BE2C (cell line): ENCODE measurements around the gene ZNHIT3. TPM values are rescaled to one million over a fixed set of nuclear protein-coding genes. Genes with fewer than 3 reads are reported as not detected.
"Not testable (repeated sequence)": the region's sequence is repeated elsewhere in the genome, so short reads cannot be mapped to it uniquely, and the experiment has no call there.

Experiments
- DNase-seq: peaks from one replicate; pipeline ENCODE4 v3.0.0-alpha.2; 2020
- H3K27me3 ChIP-seq: fragments of 250-450 bp; sonication (Bioruptor Pico); 2 replicates; pipeline ENCODE4 v1.5.1; 2020; ENCODE audit warnings: mild to moderate bottlenecking
- H3K36me3 ChIP-seq: fragments of 250-450 bp; sonication (Bioruptor Pico); 2 replicates; pipeline ENCODE4 v1.5.1; 2020; ENCODE audit warnings: mild to moderate bottlenecking
- H3K4me1 ChIP-seq: fragments of 250-450 bp; sonication (Bioruptor Pico); 2 replicates; pipeline ENCODE4 v1.5.1; 2020
- H3K4me3 ChIP-seq: 2 replicates; pipeline ENCODE4 v1.5.1; 2011; ENCODE audit warnings: low read depth, low read length
- H3K9me3 ChIP-seq: fragments of 250-450 bp; sonication (Bioruptor Pico); 2 replicates; pipeline ENCODE4 v1.5.1; 2020
- polyA plus RNA-seq: library from polyadenylated mRNA; unstranded; fragments of >200 nt; gene quantifications from one replicate; pipeline ENCODE4 v1.2.1, GENCODE V29; 2012; ENCODE audit warnings: low read depth, missing spikeins; ENCODE audit not compliant: insufficient read length, insufficient read depth
- TF ChIP-seq, protein P1 (sequence below): IDR thresholded peaks from 2 replicates; pipeline ENCODE4 v1.5.1; 2012; ENCODE audit warnings: mild to moderate bottlenecking, low read depth, low read length

Gene ZNHIT3
- 159 TPM for polyA plus RNA-seq

DNA sequence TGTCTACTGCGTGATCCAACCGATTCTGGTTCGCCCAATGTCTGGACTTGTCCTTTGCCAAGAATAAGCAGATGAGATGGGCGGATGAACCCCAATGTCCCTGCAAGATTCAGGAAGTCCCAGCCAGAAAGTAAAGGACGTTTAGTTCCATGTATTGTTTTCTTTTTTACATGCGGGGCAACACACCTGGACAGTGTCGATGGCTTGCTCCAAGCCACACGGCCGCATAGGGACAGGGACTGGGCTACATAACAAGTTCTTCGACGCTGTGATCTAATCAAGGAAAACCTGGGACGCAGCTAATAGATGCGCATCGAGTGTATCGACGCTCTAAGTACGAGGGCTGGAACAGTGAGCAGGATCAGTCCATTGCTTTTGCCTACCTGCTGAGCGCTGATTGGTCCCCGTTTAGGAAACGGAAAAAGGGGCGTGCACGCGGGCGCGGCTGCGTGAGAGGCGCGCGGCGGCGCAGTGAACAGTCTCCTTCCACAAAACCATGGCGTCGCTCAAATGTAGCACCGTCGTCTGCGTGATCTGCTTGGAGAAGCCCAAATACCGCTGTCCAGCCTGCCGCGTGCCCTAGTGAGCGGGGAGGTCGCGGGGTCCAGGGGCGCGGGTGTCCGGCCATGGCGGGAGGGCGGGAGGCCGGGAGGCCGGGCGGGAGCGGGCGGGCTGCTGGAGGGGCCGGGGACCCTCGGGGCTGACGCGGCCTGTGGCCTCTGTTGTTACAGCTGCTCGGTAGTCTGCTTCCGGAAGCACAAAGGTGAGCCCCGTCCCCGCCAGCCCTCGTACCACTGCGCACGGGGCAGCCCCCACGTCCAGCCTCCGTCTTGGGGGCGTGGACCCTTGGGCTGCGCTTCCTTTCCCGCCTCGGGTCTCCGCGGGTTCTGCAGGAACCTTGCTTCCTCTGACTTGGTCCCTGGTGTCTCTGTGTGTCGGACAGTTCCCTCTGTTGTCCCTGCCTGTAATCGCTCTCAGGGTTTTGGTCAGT, at the start of gene ZNHIT3:
Gene ZNHIT3, plus strand, starts transcription at position 478 of the 991 bp plus-strand sequence. Its CDS starts 19 bp downstream, at position 497.
- TF ChIP-seq, protein P1, sequence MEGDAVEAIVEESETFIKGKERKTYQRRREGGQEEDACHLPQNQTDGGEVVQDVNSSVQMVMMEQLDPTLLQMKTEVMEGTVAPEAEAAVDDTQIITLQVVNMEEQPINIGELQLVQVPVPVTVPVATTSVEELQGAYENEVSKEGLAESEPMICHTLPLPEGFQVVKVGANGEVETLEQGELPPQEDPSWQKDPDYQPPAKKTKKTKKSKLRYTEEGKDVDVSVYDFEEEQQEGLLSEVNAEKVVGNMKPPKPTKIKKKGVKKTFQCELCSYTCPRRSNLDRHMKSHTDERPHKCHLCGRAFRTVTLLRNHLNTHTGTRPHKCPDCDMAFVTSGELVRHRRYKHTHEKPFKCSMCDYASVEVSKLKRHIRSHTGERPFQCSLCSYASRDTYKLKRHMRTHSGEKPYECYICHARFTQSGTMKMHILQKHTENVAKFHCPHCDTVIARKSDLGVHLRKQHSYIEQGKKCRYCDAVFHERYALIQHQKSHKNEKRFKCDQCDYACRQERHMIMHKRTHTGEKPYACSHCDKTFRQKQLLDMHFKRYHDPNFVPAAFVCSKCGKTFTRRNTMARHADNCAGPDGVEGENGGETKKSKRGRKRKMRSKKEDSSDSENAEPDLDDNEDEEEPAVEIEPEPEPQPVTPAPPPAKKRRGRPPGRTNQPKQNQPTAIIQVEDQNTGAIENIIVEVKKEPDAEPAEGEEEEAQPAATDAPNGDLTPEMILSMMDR, result no peak
- peak; percentile 92 for DNase-seq
- H3K36me3 ChIP-seq, result no peaks in the 10 kb centered on the region
- H3K4me3 ChIP-seq, result peak within 1 kb of the TSS; percentile 95
- H3K27me3 ChIP-seq, result peaks cover 11% of the 10 kb centered on the region
- peaks cover 3% of the 10 kb centered on the region for H3K9me3 ChIP-seq
- no peaks in the 10 kb centered on the region for H3K4me1 ChIP-seq

GRCh38 chr17:36441792-36442191, 44.7 kb upstream of the ZNHIT3 start:
- H3K4me1 ChIP-seq, H3K36me3 ChIP-seq, H3K9me3 ChIP-seq, H3K4me3 ChIP-seq, H3K27me3 ChIP-seq, DNase-seq: not testable (repeated sequence)

- TF ChIP-seq, protein P1, result no peak
- DNase-seq, result no peak
- Histone ChIP-seq H3K27me3 (no peaks in the 10 kb centered on the region; the same call in 1 of the 2 replicates), H3K4me3 (no peak overlapping the region), H3K36me3 (no peaks in the 10 kb centered on the region), H3K4me1 (no peaks in the 10 kb centered on the region), H3K9me3 (no peaks in the 10 kb centered on the region)
Observed at GRCh38 chr17:36443777-36444176, 42.7 kb upstream of the ZNHIT3 start.

DNA sequence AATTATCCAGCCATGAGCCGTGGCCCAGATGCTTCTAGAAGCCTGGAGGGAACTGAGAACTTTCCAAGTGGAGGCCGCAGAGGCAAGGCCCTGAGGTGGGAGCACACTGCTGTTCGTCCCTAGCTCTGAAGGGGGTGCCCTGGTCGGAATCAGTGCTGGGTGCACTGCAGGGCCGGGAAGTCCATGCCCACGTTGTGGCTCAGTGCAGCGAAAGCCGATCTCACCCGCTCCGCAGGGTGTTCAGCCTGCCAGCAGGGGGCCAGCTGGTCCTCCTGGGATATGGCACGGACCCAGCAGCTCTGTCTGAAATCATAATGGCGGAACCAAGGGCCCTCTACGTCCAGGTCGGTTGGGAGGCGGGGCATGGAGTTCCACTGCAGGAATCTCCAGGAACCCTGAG, 36.5 kb upstream of the ZNHIT3 start:
- not testable (repeated sequence) for H3K36me3 ChIP-seq
- peak; percentile 26 for DNase-seq

GRCh38 chr17:36452888-36453287, 33.6 kb upstream of the ZNHIT3 start:
- H3K4me3 ChIP-seq, H3K4me1 ChIP-seq, H3K9me3 ChIP-seq, H3K27me3 ChIP-seq, H3K36me3 ChIP-seq, DNase-seq: not testable (repeated sequence)

More for the DNA sequence above, 36.5 kb upstream of the ZNHIT3 start:
- H3K4me1 ChIP-seq, H3K4me3 ChIP-seq, H3K9me3 ChIP-seq, H3K27me3 ChIP-seq: not testable (repeated sequence)

DNA sequence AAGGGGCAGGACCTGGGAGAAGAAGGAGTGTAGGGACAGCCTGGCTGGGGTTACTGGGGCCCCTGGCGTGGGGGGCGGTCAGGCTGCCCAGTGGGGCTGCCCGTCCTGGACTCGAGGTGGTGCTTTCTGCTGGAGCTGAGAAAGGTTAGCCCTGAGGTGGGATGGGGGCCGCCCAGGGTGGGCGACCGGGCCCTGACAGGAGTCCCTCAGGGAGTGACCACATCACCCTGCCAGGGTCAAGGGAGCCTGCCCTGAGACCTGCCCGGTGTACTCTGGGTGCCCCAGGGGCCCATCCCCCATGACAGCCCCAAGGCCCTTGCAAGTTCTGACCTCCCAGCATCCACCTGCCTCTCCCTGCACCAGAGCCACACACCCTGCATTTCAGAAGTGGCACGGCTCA, 28.8 kb upstream of the ZNHIT3 start:
- H3K27me3 ChIP-seq, result peaks cover 22% of the 10 kb centered on the region
- not testable (repeated sequence) for H3K4me1 ChIP-seq, H3K36me3 ChIP-seq, DNase-seq, H3K9me3 ChIP-seq, H3K4me3 ChIP-seq

DNA sequence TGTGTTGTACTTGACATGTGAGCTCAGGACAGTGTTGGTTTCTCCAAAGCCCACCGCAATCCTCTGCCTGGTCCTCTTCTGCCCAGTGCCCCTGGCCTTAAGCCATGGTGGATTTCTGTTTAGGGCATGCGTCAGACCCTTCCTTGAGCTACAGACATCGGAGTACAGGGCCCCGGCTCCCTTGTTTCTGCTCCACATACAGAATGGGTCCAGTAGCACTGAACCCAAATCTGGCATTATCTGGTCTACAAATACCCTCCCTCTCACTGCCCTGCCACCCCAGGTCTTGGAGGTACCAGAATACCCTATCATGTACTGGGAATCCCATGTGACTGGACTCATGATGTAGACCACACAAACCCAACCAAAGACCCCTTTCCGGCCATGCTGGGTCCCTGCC, 27.4 kb upstream of the ZNHIT3 start:
- H3K4me1 ChIP-seq, result no peaks in the 10 kb centered on the region
- no peak for DNase-seq
- H3K36me3 ChIP-seq, result no peaks in the 10 kb centered on the region
- peaks cover 22% of the 10 kb centered on the region for H3K27me3 ChIP-seq
- TF ChIP-seq, protein P1, result no peak
- H3K4me3 ChIP-seq, result no peak overlapping the region
- H3K9me3 ChIP-seq, result no peaks in the 10 kb centered on the region

GRCh38 chr17:36459601-36460000, 26.9 kb upstream of the ZNHIT3 start:
- Histone ChIP-seq H3K4me1 (no peaks in the 10 kb centered on the region), H3K27me3 (peaks cover 22% of the 10 kb centered on the region), H3K9me3 (no peaks in the 10 kb centered on the region), H3K36me3 (no peaks in the 10 kb centered on the region), H3K4me3 (no peak overlapping the region)
- TF ChIP-seq, protein P1, result no peak
- DNase-seq, result no peak
